RPMI7951 (cell line): Measurements from ENCODE around the gene SLC25A27. TPM values are rescaled to one million over a fixed set of nuclear protein-coding genes. Genes with fewer than 3 reads are reported as not detected.
A peak's percentile ranks its signal among the peaks of the same experiment; 100 is the strongest.

Experiments
- DNase-seq: peaks from one replicate; pipeline ENCODE4 v3.0.0-alpha.2; 2012; ENCODE audit warnings: low read depth
- total RNA-seq: library from RNA; depleted of rRNA; stranded (reverse); fragments of >200 nt; shearing (Covaris generic); gene quantifications from 2 replicates; pipeline ENCODE4 v1.2.3, GENCODE V29; 2014; rRNA removed

The SLC25A27 gene
- total RNA-seq, 1 experiment from 2014 or later: 2.6 TPM

- peak; percentile 38 for DNase-seq
Measured at GRCh38 chr6:46715141-46715540, 62.4 kb downstream of the SLC25A27 start.

- peak; percentile 89 for DNase-seq
Measured at GRCh38 chr6:46719099-46719498, 66.3 kb downstream of the SLC25A27 start.

- DNase-seq: no peak
Measured at GRCh38 chr6:46720401-46720800, 67.6 kb downstream of the SLC25A27 start.

Other genes with a start within 250 kb of the SLC25A27 start
- gene RCAN2, start 161.5 kb upstream of the SLC25A27 start, total RNA-seq: 0.48 and 0.49 TPM in 2 replicates
- gene CYP39A1, start 157 bp upstream of the SLC25A27 start, total RNA-seq: 1.8 and 2.3 TPM in 2 replicates
- gene TDRD6, start 34.9 kb downstream of the SLC25A27 start, total RNA-seq: not detected in 2 replicates
- gene PLA2G7, start 82.4 kb downstream of the SLC25A27 start, total RNA-seq: 0.48 and 0.59 TPM in 2 replicates
- gene ANKRD66, start 94.0 kb downstream of the SLC25A27 start, total RNA-seq: not detected in 2 replicates
- not detected in 2 replicates for gene MEP1A, start 140.4 kb downstream of the SLC25A27 start, total RNA-seq